ENCODE data around the gene HDAC9. TPM values are rescaled to one million over a fixed set of nuclear protein-coding genes. Genes with fewer than 3 reads are reported as not detected.

Gene HDAC9
- total RNA-seq, 4 donors from 2014 or later = 3.0 to 14.0 (median 5.6) TPM

- Histone ChIP-seq H3K4me3 (no peak overlapping the region), H3K9me3 (no peaks in the 10 kb centered on the region), H3K4me1 (peaks cover 21 to 23% of the 10 kb centered on the region in 2 donors), H3K36me3 (no peaks in the 10 kb centered on the region), H3K27me3 (no peaks in the 10 kb centered on the region), H3K27ac (no peak overlapping the region)
- TF ChIP-seq CTCF (IDR thresholded peaks at IDR 0.05 in 4 of 5, conservative IDR thresholded peaks at IDR 0.05 in 1 of 5) (no peak), POLR2A (IDR thresholded peaks at IDR 0.05) (no peak)
- DNase-seq (no peak), ATAC-seq (no peak)
- intact Hi-C loops (cut with DNase I; ENCODE audit: low total_unique reads) (no loop called here), in situ Hi-C loops (cut with MboI; ENCODE audit: low sequenced_read_pairs in 4 of 4) (loop anchor here in 3 of 4 donors (10.0 to 25.0 kb wide), 2 partner anchors 197 to 205 kb away; no protein-coding TSS in a partner anchor)
These were observed 64.2 kb downstream of the HDAC9 start for GRCh38 chr7:18559756-18560155.

GRCh38 chr7:18564779-18565178, 69.2 kb downstream of the HDAC9 start:
- no peaks in the 10 kb centered on the region for H3K27me3 ChIP-seq
- no peak overlapping the region for H3K4me3 ChIP-seq
- no peaks in the 10 kb centered on the region for H3K9me3 ChIP-seq
- DNase-seq (no peak), ATAC-seq (no peak)
- intact Hi-C loops (cut with DNase I; ENCODE audit: low total_unique reads) (no loop called here), in situ Hi-C loops (cut with MboI; ENCODE audit: low sequenced_read_pairs in 4 of 4) (loop anchor here in 3 of 4 donors (10.0 to 25.0 kb wide), 2 partner anchors 202 to 210 kb away; no protein-coding TSS in a partner anchor)
- no peaks in the 10 kb centered on the region for H3K36me3 ChIP-seq
- H3K4me1 ChIP-seq = peaks cover 11% of the 10 kb centered on the region in 2 donors
- H3K27ac ChIP-seq = no peak overlapping the region
- TF ChIP-seq CTCF (IDR thresholded peaks at IDR 0.05 in 4 of 5, conservative IDR thresholded peaks at IDR 0.05 in 1 of 5) = no peak
- no peak for TF ChIP-seq POLR2A (IDR thresholded peaks at IDR 0.05)

- Histone ChIP-seq H3K27ac (no peak overlapping the region), H3K9me3 (no peaks in the 10 kb centered on the region), H3K36me3 (no peaks in the 10 kb centered on the region), H3K4me3 (no peak overlapping the region), H3K4me1 (peaks cover 11 to 15% of the 10 kb centered on the region in 2 donors), H3K27me3 (no peaks in the 10 kb centered on the region)
- ATAC-seq (no peak), DNase-seq (no peak)
- in situ Hi-C loops (cut with MboI; ENCODE audit: low sequenced_read_pairs in 4 of 4) (loop anchor here in 3 of 4 donors (10.0 to 25.0 kb wide), 2 partner anchors 203 to 211 kb away; no protein-coding TSS in a partner anchor), intact Hi-C loops (cut with DNase I; ENCODE audit: low total_unique reads) (no loop called here)
- TF ChIP-seq POLR2A (IDR thresholded peaks at IDR 0.05) (no peak), CTCF (IDR thresholded peaks at IDR 0.05 in 4 of 5, conservative IDR thresholded peaks at IDR 0.05 in 1 of 5) (no peak)
These were observed 69.8 kb downstream of the HDAC9 start for GRCh38 chr7:18565337-18565736.

- intact Hi-C loops (cut with DNase I; ENCODE audit: low total_unique reads) (no loop called here), in situ Hi-C loops (cut with MboI; ENCODE audit: low sequenced_read_pairs in 4 of 4) (loop anchor here in 3 of 4 donors (10.0 to 25.0 kb wide), 2 partner anchors 204 to 211 kb away; no protein-coding TSS in a partner anchor)
- Histone ChIP-seq H3K4me3 (no peak overlapping the region), H3K36me3 (no peaks in the 10 kb centered on the region), H3K9me3 (no peaks in the 10 kb centered on the region), H3K27me3 (no peaks in the 10 kb centered on the region), H3K4me1 (peaks cover 14 to 16% of the 10 kb centered on the region in 2 donors), H3K27ac (no peak overlapping the region)
- TF ChIP-seq POLR2A (IDR thresholded peaks at IDR 0.05) = no peak
- no peak for TF ChIP-seq CTCF (IDR thresholded peaks at IDR 0.05 in 4 of 5, conservative IDR thresholded peaks at IDR 0.05 in 1 of 5)
- DNase-seq (no peak), ATAC-seq (no peak)
These were observed 70.7 kb downstream of the HDAC9 start for GRCh38 chr7:18566205-18566604.

- Histone ChIP-seq H3K27ac (no peak overlapping the region), H3K4me3 (no peak overlapping the region), H3K27me3 (no peaks in the 10 kb centered on the region), H3K36me3 (no peaks in the 10 kb centered on the region), H3K9me3 (no peaks in the 10 kb centered on the region), H3K4me1 (peaks cover 14 to 16% of the 10 kb centered on the region in 2 donors)
- TF ChIP-seq POLR2A (IDR thresholded peaks at IDR 0.05) (no peak), CTCF (IDR thresholded peaks at IDR 0.05 in 4 of 5, conservative IDR thresholded peaks at IDR 0.05 in 1 of 5) (no peak)
- in situ Hi-C loops (cut with MboI; ENCODE audit: low sequenced_read_pairs in 4 of 4) (loop anchor here in 3 of 4 donors (10.0 to 25.0 kb wide), 2 partner anchors 205 to 212 kb away; no protein-coding TSS in a partner anchor), intact Hi-C loops (cut with DNase I; ENCODE audit: low total_unique reads) (no loop called here)
- ATAC-seq = no peak
- DNase-seq = no peak
These were observed 71.3 kb downstream of the HDAC9 start for GRCh38 chr7:18566829-18567228.
